CD4-positive, alpha-beta memory T cell (primary cell): ENCODE measurements around the gene B3GAT2. TPM values are rescaled to one million over a fixed set of nuclear protein-coding genes. Genes with fewer than 3 reads are reported as not detected.

Source experiments
- CTCF ChIA-PET: fragments of 350-600 bp; sonication (Branson Sonifier 250); formaldehyde crosslinking; loops from one replicate; lab custom pipeline; 2021; ENCODE audit warnings: inconsistent platforms; ENCODE audit not compliant: partially characterized antibody; lab: Charles Lee
- POLR2A ChIA-PET: fragments of 350-600 bp; sonication (Branson Sonifier 250); formaldehyde crosslinking; loops from one replicate; lab custom pipeline; 2021; ENCODE audit not compliant: partially characterized antibody; lab: Charles Lee
- DNase-seq, 5 donors: peaks; one replicate each; pipeline versions ENCODE4 v3.0.0 to v3.0.0-alpha.2; 2020 to 2022; ENCODE audit warnings: mixed read lengths in 1 of 5
- H3K27ac ChIP-seq: one replicate; pipeline ENCODE4 v1.7.0; 2013; ENCODE audit warnings: low read depth, low read length
- H3K27me3 ChIP-seq: 2 replicates; pipeline ENCODE4 v1.7.0; 2013; ENCODE audit warnings: mild to moderate bottlenecking, low read length, moderate library complexity; ENCODE audit not compliant: insufficient read depth
- H3K36me3 ChIP-seq: 2 replicates; pipeline ENCODE4 v1.7.0; 2013; ENCODE audit warnings: mild to moderate bottlenecking, low read length, moderate library complexity; ENCODE audit not compliant: insufficient read depth
- H3K4me1 ChIP-seq: 2 replicates; pipeline ENCODE4 v1.7.0; 2013; ENCODE audit warnings: mild to moderate bottlenecking, low read length, moderate library complexity; ENCODE audit not compliant: insufficient read depth
- H3K4me3 ChIP-seq, 2 donors: one replicate each; pipeline ENCODE4 v1.7.0; 2013; ENCODE audit warnings: low read length in 2 of 2, mild to moderate bottlenecking in 1 of 2
- H3K9me3 ChIP-seq, 2 donors: one replicate each; pipeline ENCODE4 v1.7.0; 2013; ENCODE audit warnings: low read length in 2 of 2, control low read depth in 1 of 2; ENCODE audit not compliant: control insufficient read depth in 1 of 2
- H3K27ac Mint-ChIP-seq, 7 donors: one replicate each; pipeline ENCODE4 v1.8.0; 2020 to 2021; ENCODE audit warnings: mixed read lengths in 7 of 7, mild to moderate bottlenecking in 6 of 7, inconsistent platforms in 3 of 7, moderate library complexity in 3 of 7
- H3K27me3 Mint-ChIP-seq, 2 donors: one replicate each; pipeline ENCODE4 v1.8.0; 2020 to 2021; ENCODE audit warnings: mixed read lengths in 2 of 2
- H3K36me3 Mint-ChIP-seq, 2 donors: one replicate each; pipeline ENCODE4 v1.8.0; 2020 to 2021; ENCODE audit warnings: mixed read lengths in 2 of 2, inconsistent platforms in 1 of 2, mild to moderate bottlenecking in 1 of 2
- H3K4me1 Mint-ChIP-seq, 4 donors: one replicate each; pipeline ENCODE4 v1.8.0; 2020 to 2021; ENCODE audit warnings: mixed read lengths in 4 of 4, mild to moderate bottlenecking in 1 of 4
- H3K4me3 Mint-ChIP-seq, 8 donors: one replicate each; pipeline ENCODE4 v1.8.0; 2020 to 2021; ENCODE audit warnings: mixed read lengths in 8 of 8, mild to moderate bottlenecking in 7 of 8, moderate library complexity in 6 of 8, inconsistent platforms in 3 of 8
- H3K9me3 Mint-ChIP-seq, 8 donors: one replicate each; pipeline ENCODE4 v1.8.0; 2020 to 2021; ENCODE audit warnings: mixed read lengths in 8 of 8, mild to moderate bottlenecking in 5 of 8, inconsistent platforms in 3 of 8, moderate library complexity in 1 of 8
- intact Hi-C: fragments of 100-400 bp; cut with micrococcal nuclease; formaldehyde crosslinking; loops from one replicate; pipeline ENCODE4 v1.15.1; 2023
- polyA plus RNA-seq, 2 donors: library from polyadenylated mRNA; unstranded; fragments of 300-500 nt; fragmentation: Illumina TruSeq; gene quantifications; one replicate each; pipeline ENCODE4 v1.2.3, GENCODE V29; 2021
- total RNA-seq, 2 experiments: library from RNA; stranded (reverse); gene quantifications; one replicate each; pipeline ENCODE4 v1.2.3, GENCODE V29; 2021

The B3GAT2 gene
- total and polyA plus RNA-seq, 4 experiments from 2014 or later = 0.27 to 0.37 TPM; not detected in 2

GRCh38 chr6:70901324-70901723 lies 55.5 kb downstream of the B3GAT2 start:
- intact Hi-C loops = no loop called here
- DNase-seq = no peak
- Histone ChIP-seq H3K4me3 (no peak overlapping the region), H3K4me1 (no peaks in the 10 kb centered on the region), H3K27ac (no peak overlapping the region), H3K36me3 (no peaks in the 10 kb centered on the region), H3K27me3 (no peaks in the 10 kb centered on the region), H3K9me3 (no peaks in the 10 kb centered on the region)
- Mint-ChIP-seq H3K27me3 (peaks cover 9 to 13% of the 10 kb centered on the region in 2 donors), H3K36me3 (no peaks in the 10 kb centered on the region), H3K9me3 (no peaks in the 10 kb centered on the region), H3K4me1 (no peaks in the 10 kb centered on the region), H3K27ac (no peak overlapping the region), H3K4me3 (no peak overlapping the region)
- ChIA-PET POLR2A (no interaction called here), CTCF (interaction anchor here (1.9 to 2.4 kb wide), 2 partner anchors 17 to 54 kb away, joined by 5 to 9 read pairs; no protein-coding TSS in a partner anchor)

DNA sequence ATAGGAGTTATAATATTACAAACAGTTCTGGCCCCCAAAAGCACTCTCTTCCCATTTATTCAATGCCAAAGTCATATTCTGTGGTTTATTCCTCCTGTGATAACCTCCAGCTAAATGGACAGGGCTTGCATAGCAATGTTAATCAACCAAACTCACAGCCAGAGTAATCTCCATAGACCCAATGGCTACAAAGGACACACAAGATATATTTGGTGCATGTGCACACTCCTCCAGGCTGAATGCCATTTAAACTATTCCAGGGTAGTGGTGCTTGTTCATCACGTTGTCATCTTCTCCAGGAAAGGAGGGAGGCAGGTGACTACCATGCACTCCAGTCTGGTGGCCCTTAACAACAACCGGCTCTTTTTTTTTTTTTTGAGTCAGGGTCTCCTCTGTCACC lies 56.8 kb downstream of the B3GAT2 start:
- H3K4me3 Mint-ChIP-seq = no peak overlapping the region
- ChIA-PET CTCF (interaction anchor here (1.2 to 1.3 kb wide), 2 partner anchors 12 to 16 kb away, joined by 3 to 4 read pairs; no protein-coding TSS in a partner anchor), POLR2A (no interaction called here)
- H3K9me3 Mint-ChIP-seq = no peaks in the 10 kb centered on the region
- Histone ChIP-seq H3K27ac (no peak overlapping the region), H3K27me3 (no peaks in the 10 kb centered on the region), H3K4me3 (no peak overlapping the region), H3K36me3 (no peaks in the 10 kb centered on the region), H3K9me3 (no peaks in the 10 kb centered on the region), H3K4me1 (no peaks in the 10 kb centered on the region)
- H3K36me3 Mint-ChIP-seq = no peaks in the 10 kb centered on the region
- no peaks in the 10 kb centered on the region for H3K4me1 Mint-ChIP-seq
- intact Hi-C loops = no loop called here
- no peak for DNase-seq
- H3K27ac Mint-ChIP-seq = no peak overlapping the region
- H3K27me3 Mint-ChIP-seq = peaks cover 8 to 13% of the 10 kb centered on the region in 2 donors

DNA sequence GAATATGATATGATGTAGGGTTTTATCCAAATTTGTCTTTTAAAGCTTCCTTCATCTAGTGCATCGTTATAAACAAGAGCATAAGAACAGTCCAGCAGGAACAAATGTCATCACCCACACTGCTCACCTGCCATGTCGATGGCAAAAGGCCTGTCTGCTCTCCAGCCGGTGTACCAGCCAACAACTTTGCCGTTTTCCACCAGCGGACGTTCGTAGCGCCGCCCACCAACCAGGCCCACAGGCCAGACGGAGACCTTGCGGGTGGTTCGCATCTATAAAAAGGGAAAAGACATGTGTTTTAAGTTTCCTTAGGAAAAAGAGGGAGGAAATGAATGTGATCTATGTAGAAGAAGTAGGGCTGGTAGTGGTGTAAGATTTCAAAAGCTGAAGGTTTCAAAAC lies 62.9 kb downstream of the B3GAT2 start:
- Mint-ChIP-seq H3K9me3 (no peaks in the 10 kb centered on the region), H3K36me3 (no peaks in the 10 kb centered on the region), H3K4me3 (no peak overlapping the region), H3K27ac (no peak overlapping the region), H3K27me3 (peaks cover 4 to 9% of the 10 kb centered on the region in 2 donors), H3K4me1 (no peaks in the 10 kb centered on the region)
- Histone ChIP-seq H3K4me3 (no peak overlapping the region), H3K4me1 (no peaks in the 10 kb centered on the region), H3K9me3 (no peaks in the 10 kb centered on the region), H3K36me3 (no peaks in the 10 kb centered on the region), H3K27ac (no peak overlapping the region), H3K27me3 (no peaks in the 10 kb centered on the region)
- ChIA-PET CTCF (interaction anchor here (4.5 kb wide), 1 partner anchor 9 kb away, joined by 21 read pairs; no protein-coding TSS in a partner anchor), POLR2A (no interaction called here)
- intact Hi-C loops = no loop called here
- no peak for DNase-seq

DNA sequence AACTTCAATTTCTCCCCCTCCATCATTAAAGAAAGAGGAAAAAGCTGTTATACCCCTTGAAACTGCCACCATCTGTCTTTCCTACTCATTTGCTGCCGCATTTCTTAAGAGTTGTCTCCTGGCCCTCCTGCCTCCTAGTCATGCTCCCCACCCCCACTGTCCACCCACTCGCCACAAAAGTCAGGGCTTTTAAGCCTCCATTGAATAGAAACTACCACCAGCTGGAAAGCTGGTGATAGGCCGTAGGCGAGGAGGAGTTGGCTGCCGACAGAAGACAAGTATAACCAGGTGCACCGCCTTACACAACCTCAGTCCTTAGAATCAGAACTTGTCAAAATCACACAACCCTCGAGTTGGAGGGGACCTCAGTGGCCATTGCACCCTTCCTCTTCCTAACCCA lies 67.6 kb downstream of the B3GAT2 start:
- ChIA-PET CTCF (interaction anchor here (2.2 kb wide), 1 partner anchor 182 kb away, joined by 6 read pairs; no protein-coding TSS in a partner anchor), POLR2A (no interaction called here)
- no peaks in the 10 kb centered on the region for H3K4me1 ChIP-seq
- H3K27ac Mint-ChIP-seq = no peak overlapping the region
- no peaks in the 10 kb centered on the region for H3K36me3 Mint-ChIP-seq
- H3K4me3 ChIP-seq = no peak overlapping the region
- H3K4me3 Mint-ChIP-seq = no peak overlapping the region
- no peaks in the 10 kb centered on the region for H3K9me3 Mint-ChIP-seq
- intact Hi-C loops = no loop called here
- DNase-seq = no peak
- no peaks in the 10 kb centered on the region for H3K36me3 ChIP-seq
- H3K27me3 Mint-ChIP-seq = peaks cover 4 to 6% of the 10 kb centered on the region in 2 donors
- H3K9me3 ChIP-seq = no peaks in the 10 kb centered on the region
- H3K27me3 ChIP-seq = no peaks in the 10 kb centered on the region
- no peak overlapping the region for H3K27ac ChIP-seq
- H3K4me1 Mint-ChIP-seq = no peaks in the 10 kb centered on the region

- no peak overlapping the region for H3K4me3 ChIP-seq
- no peak overlapping the region for H3K27ac ChIP-seq
- Mint-ChIP-seq H3K27ac (peak overlapping the region in 1 of 7 donors; percentile 32), H3K4me3 (no peak overlapping the region), H3K36me3 (no peaks in the 10 kb centered on the region), H3K4me1 (no peaks in the 10 kb centered on the region), H3K9me3 (no peaks in the 10 kb centered on the region), H3K27me3 (peaks cover 4 to 5% of the 10 kb centered on the region in 2 donors)
- H3K4me1 ChIP-seq = no peaks in the 10 kb centered on the region
- no peaks in the 10 kb centered on the region for H3K27me3 ChIP-seq
- POLR2A ChIA-PET = no interaction called here
- no peaks in the 10 kb centered on the region for H3K36me3 ChIP-seq
- DNase-seq = no peak
- no peaks in the 10 kb centered on the region for H3K9me3 ChIP-seq
- intact Hi-C loops = no loop called here
- CTCF ChIA-PET = interaction anchor here (1.0 to 5.5 kb wide), 7 partner anchors 12 to 365 kb away, joined by 3 to 149 read pairs (median 4); no protein-coding TSS in a partner anchor
Observed at GRCh38 chr6:70886661-70887060, 70.2 kb downstream of the B3GAT2 start.

- peaks cover 6 to 7% of the 10 kb centered on the region in 2 donors for H3K27me3 Mint-ChIP-seq
- no peaks in the 10 kb centered on the region for H3K27me3 ChIP-seq
- intact Hi-C loops = no loop called here
- no peaks in the 10 kb centered on the region for H3K4me1 ChIP-seq
- CTCF ChIA-PET = interaction anchor here (1.0 to 5.5 kb wide), 10 partner anchors 9 to 575 kb away, joined by 3 to 149 read pairs (median 4); no protein-coding TSS in a partner anchor
- no peak overlapping the region for H3K27ac ChIP-seq
- no peaks in the 10 kb centered on the region for H3K36me3 Mint-ChIP-seq
- POLR2A ChIA-PET = no interaction called here
- H3K36me3 ChIP-seq = no peaks in the 10 kb centered on the region
- no peak for DNase-seq
- H3K4me1 Mint-ChIP-seq = no peaks in the 10 kb centered on the region
- H3K4me3 Mint-ChIP-seq = no peak overlapping the region
- H3K4me3 ChIP-seq = no peak overlapping the region
- H3K9me3 Mint-ChIP-seq = no peaks in the 10 kb centered on the region
- no peak overlapping the region for H3K27ac Mint-ChIP-seq
- no peaks in the 10 kb centered on the region for H3K9me3 ChIP-seq
Observed at GRCh38 chr6:70886071-70886470, 70.8 kb downstream of the B3GAT2 start.

DNA sequence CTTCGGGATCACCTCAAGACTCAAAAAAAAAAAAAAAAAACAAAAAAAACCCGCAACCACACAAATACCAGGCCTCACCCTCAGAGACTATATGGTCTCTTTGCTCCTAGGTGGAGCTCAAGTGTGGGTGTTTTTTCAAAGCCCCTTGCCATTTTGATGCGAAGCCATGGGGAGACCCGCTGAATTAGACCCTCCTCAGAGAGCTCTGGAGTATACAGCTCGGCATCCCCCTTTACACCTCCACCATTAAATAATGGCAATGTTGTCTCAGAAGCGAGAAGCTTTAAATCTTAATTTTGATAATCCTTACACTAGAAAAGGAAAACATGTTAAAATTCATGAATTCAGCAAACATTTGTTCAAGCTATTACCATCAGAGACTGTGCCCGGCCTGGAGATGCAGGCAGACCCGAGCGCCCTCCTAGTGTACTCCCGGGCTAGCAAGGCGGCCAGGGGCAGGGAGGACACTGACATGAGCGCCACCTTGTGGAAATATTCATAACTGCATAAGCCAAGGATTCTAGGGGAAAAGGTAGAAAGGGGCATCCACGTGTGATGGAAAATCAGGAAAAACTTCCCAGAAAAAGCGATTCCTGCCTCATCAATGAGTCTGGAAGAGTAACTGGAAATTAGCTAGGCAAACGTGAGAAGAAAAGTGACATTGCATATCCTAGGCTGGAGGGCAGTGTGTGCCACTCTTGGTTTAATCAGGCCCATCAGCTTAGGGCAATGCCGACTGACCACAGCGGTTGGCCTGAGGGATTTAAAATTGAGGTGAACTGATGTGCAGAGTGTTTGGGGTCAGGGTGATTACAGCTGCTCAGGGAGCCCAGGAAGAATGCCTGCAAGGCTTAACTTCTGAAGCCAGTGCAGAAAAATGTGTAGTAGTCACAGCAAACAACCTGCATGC lies 72.5 kb downstream of the B3GAT2 start:
- Histone ChIP-seq H3K9me3 (no peaks in the 10 kb centered on the region), H3K4me1 (no peaks in the 10 kb centered on the region), H3K27me3 (no peaks in the 10 kb centered on the region), H3K36me3 (no peaks in the 10 kb centered on the region), H3K27ac (no peak overlapping the region), H3K4me3 (no peak overlapping the region)
- Mint-ChIP-seq H3K27me3 (peaks cover 10 to 14% of the 10 kb centered on the region in 2 donors), H3K27ac (no peak overlapping the region), H3K4me3 (no peak overlapping the region), H3K36me3 (no peaks in the 10 kb centered on the region), H3K4me1 (no peaks in the 10 kb centered on the region), H3K9me3 (no peaks in the 10 kb centered on the region)
- ChIA-PET CTCF (interaction anchor here (0.6 to 5.5 kb wide), 46 partner anchors 9 to 663 kb away, joined by 3 to 149 read pairs (median 4); partner anchors contain the start of gene SDHAF4), POLR2A (no interaction called here)
- DNase-seq = peak; percentile 49 to 61 (median 55)
- intact Hi-C loops = loop anchor here (1.0 to 2.0 kb wide), 3 partner anchors 178 to 664 kb away; no protein-coding TSS in a partner anchor
